B cell (primary cell): ENCODE measurements around the gene BORCS8.

ENCODE experiments used
- EZH2 ChIP-seq: IDR thresholded peaks from 2 replicates; pipeline ENCODE4 v1.6.1; 2012; ENCODE audit warnings: borderline replicate concordance, low read depth, mild to moderate bottlenecking, moderate library complexity, low read length; ENCODE audit not compliant: insufficient read depth, poor library complexity, severe bottlenecking
- TF ChIP-seq, protein P1 (sequence below): fragments of 200-600 bp; IDR thresholded peaks from one replicate; pipeline ENCODE4 v1.8.0; 2022; ENCODE audit warnings: antibody characterized with exemption, mild to moderate bottlenecking

GRCh38 chr19:19214892-19215291 lies 22.9 kb upstream of the BORCS8 start:
- no peak for TF ChIP-seq EZH2
- TF ChIP-seq, protein P1, sequence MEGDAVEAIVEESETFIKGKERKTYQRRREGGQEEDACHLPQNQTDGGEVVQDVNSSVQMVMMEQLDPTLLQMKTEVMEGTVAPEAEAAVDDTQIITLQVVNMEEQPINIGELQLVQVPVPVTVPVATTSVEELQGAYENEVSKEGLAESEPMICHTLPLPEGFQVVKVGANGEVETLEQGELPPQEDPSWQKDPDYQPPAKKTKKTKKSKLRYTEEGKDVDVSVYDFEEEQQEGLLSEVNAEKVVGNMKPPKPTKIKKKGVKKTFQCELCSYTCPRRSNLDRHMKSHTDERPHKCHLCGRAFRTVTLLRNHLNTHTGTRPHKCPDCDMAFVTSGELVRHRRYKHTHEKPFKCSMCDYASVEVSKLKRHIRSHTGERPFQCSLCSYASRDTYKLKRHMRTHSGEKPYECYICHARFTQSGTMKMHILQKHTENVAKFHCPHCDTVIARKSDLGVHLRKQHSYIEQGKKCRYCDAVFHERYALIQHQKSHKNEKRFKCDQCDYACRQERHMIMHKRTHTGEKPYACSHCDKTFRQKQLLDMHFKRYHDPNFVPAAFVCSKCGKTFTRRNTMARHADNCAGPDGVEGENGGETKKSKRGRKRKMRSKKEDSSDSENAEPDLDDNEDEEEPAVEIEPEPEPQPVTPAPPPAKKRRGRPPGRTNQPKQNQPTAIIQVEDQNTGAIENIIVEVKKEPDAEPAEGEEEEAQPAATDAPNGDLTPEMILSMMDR: no peak
